ENCODE results near the gene DMAC1.

DNA sequence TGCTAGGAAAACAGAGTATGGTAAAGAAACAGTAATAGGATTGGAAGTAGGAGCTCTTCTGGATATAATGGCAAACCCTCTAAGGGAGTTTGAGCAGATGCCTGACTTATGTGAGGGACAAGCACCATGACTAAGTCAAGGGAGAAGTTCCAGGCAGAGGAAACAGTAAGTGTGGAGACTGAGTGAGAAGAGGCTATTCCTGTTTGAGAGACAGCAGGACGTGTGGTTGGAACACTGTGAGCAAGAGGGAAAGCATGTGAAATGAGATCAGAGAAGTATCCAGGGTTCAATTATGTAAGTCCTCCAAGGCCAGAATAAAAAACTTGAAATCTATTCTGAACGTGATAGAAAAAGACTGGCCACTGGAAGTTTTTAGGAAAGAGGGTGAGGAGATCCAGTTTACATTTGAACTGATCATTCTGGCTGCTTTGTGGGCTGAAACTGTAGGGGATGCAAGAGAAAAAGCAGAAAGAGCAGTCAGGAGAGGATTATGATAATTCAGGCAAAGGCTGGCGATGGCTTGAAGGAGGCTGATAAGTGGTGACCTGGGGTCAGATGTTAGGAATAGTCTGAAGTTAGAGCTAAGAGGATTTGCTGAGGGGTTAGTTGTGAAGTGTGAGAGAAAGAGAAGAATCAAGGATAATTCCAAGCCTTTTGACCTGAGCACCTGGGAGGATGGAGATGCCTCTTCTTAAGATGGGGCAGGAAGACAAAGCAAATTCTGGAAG is 19.2 kb downstream of the DMAC1 start:
- TF ChIP-seq POLR2A (IDR thresholded peaks at IDR 0.05), result no peak
- TF ChIP-seq, protein P1, sequence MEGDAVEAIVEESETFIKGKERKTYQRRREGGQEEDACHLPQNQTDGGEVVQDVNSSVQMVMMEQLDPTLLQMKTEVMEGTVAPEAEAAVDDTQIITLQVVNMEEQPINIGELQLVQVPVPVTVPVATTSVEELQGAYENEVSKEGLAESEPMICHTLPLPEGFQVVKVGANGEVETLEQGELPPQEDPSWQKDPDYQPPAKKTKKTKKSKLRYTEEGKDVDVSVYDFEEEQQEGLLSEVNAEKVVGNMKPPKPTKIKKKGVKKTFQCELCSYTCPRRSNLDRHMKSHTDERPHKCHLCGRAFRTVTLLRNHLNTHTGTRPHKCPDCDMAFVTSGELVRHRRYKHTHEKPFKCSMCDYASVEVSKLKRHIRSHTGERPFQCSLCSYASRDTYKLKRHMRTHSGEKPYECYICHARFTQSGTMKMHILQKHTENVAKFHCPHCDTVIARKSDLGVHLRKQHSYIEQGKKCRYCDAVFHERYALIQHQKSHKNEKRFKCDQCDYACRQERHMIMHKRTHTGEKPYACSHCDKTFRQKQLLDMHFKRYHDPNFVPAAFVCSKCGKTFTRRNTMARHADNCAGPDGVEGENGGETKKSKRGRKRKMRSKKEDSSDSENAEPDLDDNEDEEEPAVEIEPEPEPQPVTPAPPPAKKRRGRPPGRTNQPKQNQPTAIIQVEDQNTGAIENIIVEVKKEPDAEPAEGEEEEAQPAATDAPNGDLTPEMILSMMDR (IDR thresholded peaks at IDR 0.05), result no peak
